GM12873 (cell line): ENCODE results near the gene PDE2A.

Experiments used
- CTCF ChIP-seq: IDR thresholded peaks from 2 replicates; pipeline ENCODE4 v1.5.1; 2012; ENCODE audit warnings: low read depth, mild to moderate bottlenecking, moderate library complexity, low read length, control low read depth; ENCODE audit not compliant: insufficient read depth; ENCODE audit errors: missing control alignments

Gene PDE2A

GRCh38 chr11:72643547-72643946 lies 30.7 kb downstream of the PDE2A start:
- no peak for TF ChIP-seq CTCF

- peak; percentile 91 for TF ChIP-seq CTCF
These were observed 31.2 kb downstream of the PDE2A start for GRCh38 chr11:72642884-72643522.

GRCh38 chr11:72642043-72642883 lies 32.0 kb downstream of the PDE2A start:
- no peak for TF ChIP-seq CTCF

- no peak for TF ChIP-seq CTCF
These were observed 32.6 kb downstream of the PDE2A start for GRCh38 chr11:72641522-72642042.

- no peak for TF ChIP-seq CTCF
These were observed 34.5 kb downstream of the PDE2A start for GRCh38 chr11:72639502-72640375.

GRCh38 chr11:72637926-72638325 lies 36.3 kb downstream of the PDE2A start:
- no peak for TF ChIP-seq CTCF
